Measurements from ENCODE around the gene GFI1B. TPM values are rescaled to one million over a fixed set of nuclear protein-coding genes. Genes with fewer than 3 reads are reported as not detected.

GFI1B gene
- total and polyA plus RNA-seq, 4 donors: 0.05 to 53.6 TPM; not detected in 2

- peaks cover 0 to 2% (median 1%) of the 10 kb centered on the region in 4 donors for H3K27me3 ChIP-seq (ENCODE audit: control insufficient read depth in 4 of 4, insufficient read depth in 4 of 4, low read length in 3 of 4)
- no peak for DNase-seq (ENCODE audit: low spot score)
- no peaks in the 10 kb centered on the region for H3K36me3 ChIP-seq (ENCODE audit: control insufficient read depth in 4 of 4, insufficient read depth in 3 of 4, low read depth in 1 of 4, low read length in 3 of 4)
- TF ChIP-seq RXRA (IDR thresholded peaks at IDR 0.05) (no peak), ZBTB33 (IDR thresholded peaks at IDR 0.05) (no peak), GABPA (IDR thresholded peaks at IDR 0.05 in 1 of 2, conservative IDR thresholded peaks at IDR 0.05 in 1 of 2) (no peak), HNF4G (IDR thresholded peaks at IDR 0.05) (no peak), YY1 (IDR thresholded peaks at IDR 0.05) (no peak), RAD21 (IDR thresholded peaks at IDR 0.05) (no peak), FOXA2 (IDR thresholded peaks at IDR 0.05) (no peak), HNF4A (conservative IDR thresholded peaks at IDR 0.05) (no peak), TAF1 (conservative IDR thresholded peaks at IDR 0.05) (no peak)
- TF ChIP-seq, protein P1, sequence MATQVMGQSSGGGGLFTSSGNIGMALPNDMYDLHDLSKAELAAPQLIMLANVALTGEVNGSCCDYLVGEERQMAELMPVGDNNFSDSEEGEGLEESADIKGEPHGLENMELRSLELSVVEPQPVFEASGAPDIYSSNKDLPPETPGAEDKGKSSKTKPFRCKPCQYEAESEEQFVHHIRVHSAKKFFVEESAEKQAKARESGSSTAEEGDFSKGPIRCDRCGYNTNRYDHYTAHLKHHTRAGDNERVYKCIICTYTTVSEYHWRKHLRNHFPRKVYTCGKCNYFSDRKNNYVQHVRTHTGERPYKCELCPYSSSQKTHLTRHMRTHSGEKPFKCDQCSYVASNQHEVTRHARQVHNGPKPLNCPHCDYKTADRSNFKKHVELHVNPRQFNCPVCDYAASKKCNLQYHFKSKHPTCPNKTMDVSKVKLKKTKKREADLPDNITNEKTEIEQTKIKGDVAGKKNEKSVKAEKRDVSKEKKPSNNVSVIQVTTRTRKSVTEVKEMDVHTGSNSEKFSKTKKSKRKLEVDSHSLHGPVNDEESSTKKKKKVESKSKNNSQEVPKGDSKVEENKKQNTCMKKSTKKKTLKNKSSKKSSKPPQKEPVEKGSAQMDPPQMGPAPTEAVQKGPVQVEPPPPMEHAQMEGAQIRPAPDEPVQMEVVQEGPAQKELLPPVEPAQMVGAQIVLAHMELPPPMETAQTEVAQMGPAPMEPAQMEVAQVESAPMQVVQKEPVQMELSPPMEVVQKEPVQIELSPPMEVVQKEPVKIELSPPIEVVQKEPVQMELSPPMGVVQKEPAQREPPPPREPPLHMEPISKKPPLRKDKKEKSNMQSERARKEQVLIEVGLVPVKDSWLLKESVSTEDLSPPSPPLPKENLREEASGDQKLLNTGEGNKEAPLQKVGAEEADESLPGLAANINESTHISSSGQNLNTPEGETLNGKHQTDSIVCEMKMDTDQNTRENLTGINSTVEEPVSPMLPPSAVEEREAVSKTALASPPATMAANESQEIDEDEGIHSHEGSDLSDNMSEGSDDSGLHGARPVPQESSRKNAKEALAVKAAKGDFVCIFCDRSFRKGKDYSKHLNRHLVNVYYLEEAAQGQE (IDR thresholded peaks at IDR 0.05): no peak
- H3K27ac ChIP-seq (ENCODE audit: low read depth in 1 of 2, low read length in 2 of 2): no peak overlapping the region
- H3K4me3 ChIP-seq (ENCODE audit: low read depth in 1 of 3, low read length in 3 of 3): no peak overlapping the region
- H3K9ac ChIP-seq (ENCODE audit: low read depth in 1 of 2, low read length in 2 of 2): no peak overlapping the region
- H3K4me1 ChIP-seq (ENCODE audit: control insufficient read depth in 4 of 4, insufficient read depth in 4 of 4, low read length in 3 of 4): no peaks in the 10 kb centered on the region
- WGBS: 47% methylated on average over 13 of the region's 13 CpGs
- H3K9me3 ChIP-seq (ENCODE audit: control insufficient read depth in 4 of 4, low read length in 3 of 4): no peaks in the 10 kb centered on the region
These were observed 16.1 kb downstream of the GFI1B start for GRCh38 chr9:132994410-132995120.

GRCh38 chr9:132995121-132995420 is 16.6 kb downstream of the GFI1B start:
- Histone ChIP-seq H3K9ac (ENCODE audit: low read depth in 1 of 2, low read length in 2 of 2) (no peak overlapping the region), H3K4me1 (ENCODE audit: control insufficient read depth in 4 of 4, insufficient read depth in 4 of 4, low read length in 3 of 4) (no peaks in the 10 kb centered on the region), H3K36me3 (ENCODE audit: control insufficient read depth in 4 of 4, insufficient read depth in 3 of 4, low read depth in 1 of 4, low read length in 3 of 4) (no peaks in the 10 kb centered on the region), H3K4me3 (ENCODE audit: low read depth in 1 of 3, low read length in 3 of 3) (no peak overlapping the region), H3K27ac (ENCODE audit: low read depth in 1 of 2, low read length in 2 of 2) (no peak overlapping the region), H3K9me3 (ENCODE audit: control insufficient read depth in 4 of 4, low read length in 3 of 4) (no peaks in the 10 kb centered on the region), H3K27me3 (ENCODE audit: control insufficient read depth in 4 of 4, insufficient read depth in 4 of 4, low read length in 3 of 4) (peaks cover 0 to 2% (median 1%) of the 10 kb centered on the region in 4 donors)
- TF ChIP-seq FOXA2 (IDR thresholded peaks at IDR 0.05) (no peak), FOXA1 (IDR thresholded peaks at IDR 0.05) (no peak), YY1 (IDR thresholded peaks at IDR 0.05) (no peak), ATF3 (IDR thresholded peaks at IDR 0.05) (no peak), ZBTB33 (IDR thresholded peaks at IDR 0.05) (no peak)
- TF ChIP-seq, protein P2, sequence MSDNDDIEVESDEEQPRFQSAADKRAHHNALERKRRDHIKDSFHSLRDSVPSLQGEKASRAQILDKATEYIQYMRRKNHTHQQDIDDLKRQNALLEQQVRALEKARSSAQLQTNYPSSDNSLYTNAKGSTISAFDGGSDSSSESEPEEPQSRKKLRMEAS (IDR thresholded peaks at IDR 0.05): no peak
- DNase-seq (ENCODE audit: low spot score): peak; percentile 37
- 91% methylated on average over 6 of the region's 6 CpGs for WGBS
